IMR-90 (cell line): ENCODE data around the gene NADSYN1. TPM values are rescaled to one million over a fixed set of nuclear protein-coding genes. Genes with fewer than 3 reads are reported as not detected.

ENCODE experiments used
- ATAC-seq: fragments of 200-7000 bp; cut with Tn5 transposase; 2 replicates; pipeline ENCODE4 v1.9.1; 2020; ENCODE audit warnings: low read depth, mild to moderate bottlenecking, moderate library complexity
- BruUV-seq: library from RNA; stranded (reverse); fragments of 400-500 nt; replicated peaks from 2 replicates; lab custom pipeline; 2021; lab: Mats Ljungman, UMichigan
- CTCF ChIA-PET: fragments of 300-600 bp; formaldehyde crosslinking; extraction: SDS; loops from one replicate; lab custom pipeline; 2021; ENCODE audit warnings: antibody characterized with exemption; lab: Yijun Ruan, JAX
- POLR2A ChIA-PET: fragments of 300-600 bp; sonication (Branson Sonifier 250); formaldehyde crosslinking; loops from one replicate; lab custom pipeline; 2022; ENCODE audit warnings: antibody characterized with exemption; ENCODE audit not compliant: unreplicated experiment; lab: Charles Lee
- DNase-seq: peaks from one replicate; pipeline ENCODE4 v3.0.0; 2013
- H2AFZ ChIP-seq: replicated peaks from 2 replicates; pipeline ENCODE3; 2013; ENCODE audit warnings: low read length, mild to moderate bottlenecking; ENCODE audit not compliant: poor library complexity
- H2AK5ac ChIP-seq: 2 replicates; pipeline ENCODE4 v1.6.1; 2013; ENCODE audit warnings: low read depth, low read length, inconsistent platforms
- H2AK9ac ChIP-seq: replicated peaks from 2 replicates; pipeline ENCODE3; 2013; ENCODE audit warnings: mild to moderate bottlenecking, low read depth, low read length, moderate library complexity; ENCODE audit not compliant: poor library complexity
- H2BK120ac ChIP-seq: 2 replicates; pipeline ENCODE4 v1.6.1; 2013; ENCODE audit warnings: low read depth, low read length, inconsistent platforms
- H2BK15ac ChIP-seq: 3 replicates; pipeline ENCODE4 v1.6.1; 2013; ENCODE audit warnings: low read depth, low read length, inconsistent platforms
- H2BK20ac ChIP-seq: 2 replicates; pipeline ENCODE4 v1.6.1; 2013; ENCODE audit warnings: low read depth, mild to moderate bottlenecking, inconsistent platforms, low read length, moderate library complexity
- H2BK5ac ChIP-seq: 2 replicates; pipeline ENCODE4 v1.6.1; 2013; ENCODE audit warnings: mild to moderate bottlenecking, low read depth, low read length, inconsistent platforms; ENCODE audit not compliant: poor library complexity, severe bottlenecking
- H3K14ac ChIP-seq: replicated peaks from 2 replicates; pipeline ENCODE4 v1.6.1; 2013; ENCODE audit warnings: low read depth, low read length, inconsistent platforms
- H3K18ac ChIP-seq: 2 replicates; pipeline ENCODE4 v1.6.1; 2013; ENCODE audit warnings: low read depth, low read length, control low read depth
- H3K23ac ChIP-seq: 2 replicates; pipeline ENCODE4 v1.6.1; 2013; ENCODE audit warnings: low read depth, low read length, inconsistent platforms
- H3K27ac ChIP-seq: 2 replicates; pipeline ENCODE4 v1.5.1; 2013; ENCODE audit warnings: mild to moderate bottlenecking, control low read depth, low read length; ENCODE audit not compliant: insufficient read depth
- H3K27me3 ChIP-seq: 2 replicates; pipeline ENCODE4 v1.6.1; 2013; ENCODE audit warnings: low read length; ENCODE audit not compliant: control insufficient read depth, insufficient read depth
- H3K36me3 ChIP-seq: 2 replicates; pipeline ENCODE4 v1.6.1; 2013; ENCODE audit warnings: low read length, mixed read lengths; ENCODE audit not compliant: control insufficient read depth, insufficient read depth
- H3K4ac ChIP-seq: 2 replicates; pipeline ENCODE4 v1.6.1; 2013; ENCODE audit warnings: low read depth, low read length, inconsistent platforms
- H3K4me1 ChIP-seq: 2 replicates; pipeline ENCODE4 v1.6.1; 2013; ENCODE audit warnings: low read length, mixed read lengths; ENCODE audit not compliant: control insufficient read depth, insufficient read depth
- H3K4me2 ChIP-seq: 2 replicates; pipeline ENCODE4 v1.6.1; 2013; ENCODE audit warnings: low read depth, mild to moderate bottlenecking, control low read depth, low read length, moderate library complexity
- H3K4me3 ChIP-seq: 2 replicates; pipeline ENCODE4 v1.5.1; 2013; ENCODE audit warnings: low read depth, mild to moderate bottlenecking, control low read depth, low read length, moderate library complexity; ENCODE audit not compliant: insufficient read depth
- H3K56ac ChIP-seq: 2 replicates; pipeline ENCODE4 v1.6.1; 2013; ENCODE audit warnings: low read length, inconsistent platforms; ENCODE audit not compliant: insufficient read depth; ENCODE audit errors: extremely low read depth
- H3K79me1 ChIP-seq, 2 experiments: 2 replicates each; pipeline ENCODE4 v1.6.1; 2013; ENCODE audit warnings: low read length in 2 of 2, inconsistent platforms in 1 of 2, low read depth in 1 of 2
- H3K9ac ChIP-seq: 2 replicates; pipeline ENCODE4 v1.6.1; 2013; ENCODE audit warnings: low read depth, low read length, control low read depth
- H3K9me1 ChIP-seq: 2 replicates; pipeline ENCODE4 v1.6.1; 2013; ENCODE audit warnings: low read length, inconsistent platforms; ENCODE audit not compliant: insufficient read depth
- H3K9me3 ChIP-seq: 2 replicates; pipeline ENCODE4 v1.6.1; 2013; ENCODE audit warnings: low read length; ENCODE audit not compliant: control insufficient read depth, insufficient read depth
- H4K20me1 ChIP-seq: 2 replicates; pipeline ENCODE4 v1.6.1; 2013; ENCODE audit warnings: low read length, inconsistent platforms; ENCODE audit not compliant: insufficient read depth
- H4K5ac ChIP-seq: 2 replicates; pipeline ENCODE4 v1.6.1; 2013; ENCODE audit warnings: mild to moderate bottlenecking, low read depth, low read length, control low read depth
- H4K8ac ChIP-seq, 2 experiments: 2 replicates each; pipeline ENCODE4 v1.6.1; 2013; ENCODE audit warnings: low read depth in 2 of 2, low read length in 2 of 2, control low read depth in 1 of 2, inconsistent platforms in 1 of 2
- H4K91ac ChIP-seq: 2 replicates; pipeline ENCODE4 v1.6.1; 2013; ENCODE audit warnings: low read depth, low read length, inconsistent platforms; ENCODE audit not compliant: insufficient read depth
- MAZ ChIP-seq: IDR thresholded peaks from 2 replicates; pipeline ENCODE4 v1.6.1; 2012; ENCODE audit warnings: low read depth, mild to moderate bottlenecking, low read length, improper control_type of control experiment, moderate library complexity, borderline replicate concordance
- NFE2L2 ChIP-seq: fragments of 150-350 bp; IDR thresholded peaks from 2 replicates; pipeline ENCODE4 v1.6.1; 2016; ENCODE audit warnings: low read depth, mild to moderate bottlenecking, low read length
- RFX5 ChIP-seq: IDR thresholded peaks from 2 replicates; pipeline ENCODE4 v1.8.0; 2012; ENCODE audit warnings: low read depth, mild to moderate bottlenecking, low read length, moderate library complexity
- WGBS, 2 experiments: methylation state at CpG; one replicate each; pipeline versions ENCODE4 v1.1.5 to v1.1.7; 2013; ENCODE audit warnings: missing lambda C conversion rate in 2 of 2; ENCODE audit not compliant: insufficient read length in 1 of 2; ENCODE audit errors: extremely low coverage in 2 of 2; 5-methylcytosine and 5-hydroxymethylcytosine counted together
- dilution Hi-C: fragments of 300-500 bp; cut with HindIII; formaldehyde crosslinking; loops from one replicate; pipeline ENCODE4 v1.14.3; 2018; ENCODE audit warnings: low sequenced_read_pairs; ENCODE audit not compliant: unreplicated experiment
- in situ Hi-C: fragments of 300-500 bp; cut with MboI; formaldehyde crosslinking; loops from 3 replicates; pipeline ENCODE4 v1.14.3; 2019; ENCODE audit warnings: low sequenced_read_pairs, inconsistent platforms, mixed read lengths
- intact Hi-C: fragments of 100-400 bp; cut with micrococcal nuclease; formaldehyde crosslinking; loops from 2 replicates; pipeline ENCODE4 v1.10.0; 2022
- polyA plus RNA-seq, 3 experiments: library from polyadenylated mRNA; depleted of rRNA; stranded (reverse); fragments of >200 nt; gene quantifications; 2 replicates each; pipeline ENCODE4 v1.2.3, GENCODE V29; 2012; ENCODE audit warnings: low replicate concordance in 1 of 3
- total RNA-seq: library from RNA; depleted of rRNA; stranded (reverse); fragments of >200 nt; gene quantifications from 2 replicates; pipeline ENCODE4 v1.2.3, GENCODE V29; 2012
- TF ChIP-seq, protein P1 (sequence below): fragments of 150-350 bp; IDR thresholded peaks from 2 replicates; pipeline ENCODE4 v1.6.1; 2016; ENCODE audit warnings: low read depth, mild to moderate bottlenecking, low read length, moderate library complexity, borderline replicate concordance
- TF ChIP-seq, protein P2 (sequence below): conservative IDR thresholded peaks from 2 replicates; pipeline ENCODE4 v1.5.1; 2012; ENCODE audit warnings: mild to moderate bottlenecking, low read depth, low read length, improper control_type of control experiment

NADSYN1 gene
- total and polyA plus RNA-seq, 2 of the 4 experiments (the other 2 are of a cell fraction): 69.5 to 70.4 TPM

DNA sequence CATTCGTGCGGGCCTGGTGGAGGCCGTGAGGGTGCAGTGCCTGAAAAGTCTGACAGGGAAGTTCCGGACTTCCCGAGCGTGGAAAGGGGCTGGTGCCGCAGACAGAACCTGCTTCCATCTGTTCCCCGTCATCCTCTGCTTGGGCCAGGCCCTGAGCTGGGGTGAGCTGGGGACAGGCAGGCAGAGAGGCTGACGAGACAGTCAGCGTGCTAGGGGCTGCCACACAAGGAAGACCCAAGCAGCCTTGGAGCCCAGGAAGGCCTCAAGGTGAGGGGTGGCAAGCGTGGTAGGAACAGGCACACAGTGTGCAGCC, 25.5 kb downstream of the NADSYN1 start:
- Histone ChIP-seq H4K5ac (no peak overlapping the region), H3K4me2 (no peak overlapping the region), H3K9me3 (no peaks in the 10 kb centered on the region), H2BK5ac (no peak overlapping the region), H2BK120ac (no peak overlapping the region), H3K9ac (no peak overlapping the region), H3K4ac (no peak overlapping the region), H2AFZ (no peak overlapping the region), H3K27me3 (no peaks in the 10 kb centered on the region), H3K14ac (no peak overlapping the region), H3K79me1 (no peaks in the 10 kb centered on the region), H3K4me1 (no peaks in the 10 kb centered on the region), H3K4me3 (no peak overlapping the region), H4K91ac (no peak overlapping the region), H3K9me1 (peaks cover 10% of the 10 kb centered on the region; the same call in 1 of the 2 replicates), H2AK9ac (no peak overlapping the region), H2BK15ac (no peak overlapping the region), H3K18ac (no peak overlapping the region), H4K8ac (no peak overlapping the region), H3K36me3 (peaks cover 81% of the 10 kb centered on the region), H3K23ac (no peak overlapping the region), H3K27ac (no peak overlapping the region), H2BK20ac (no peak overlapping the region), H4K20me1 (no peaks in the 10 kb centered on the region), H3K56ac (no peak overlapping the region), H2AK5ac (no peak overlapping the region)
- intact Hi-C loops: no loop called here
- in situ Hi-C loops: no loop called here
- ATAC-seq: no peak
- ChIA-PET POLR2A (no interaction called here), CTCF (no interaction called here)
- TF ChIP-seq, protein P1, sequence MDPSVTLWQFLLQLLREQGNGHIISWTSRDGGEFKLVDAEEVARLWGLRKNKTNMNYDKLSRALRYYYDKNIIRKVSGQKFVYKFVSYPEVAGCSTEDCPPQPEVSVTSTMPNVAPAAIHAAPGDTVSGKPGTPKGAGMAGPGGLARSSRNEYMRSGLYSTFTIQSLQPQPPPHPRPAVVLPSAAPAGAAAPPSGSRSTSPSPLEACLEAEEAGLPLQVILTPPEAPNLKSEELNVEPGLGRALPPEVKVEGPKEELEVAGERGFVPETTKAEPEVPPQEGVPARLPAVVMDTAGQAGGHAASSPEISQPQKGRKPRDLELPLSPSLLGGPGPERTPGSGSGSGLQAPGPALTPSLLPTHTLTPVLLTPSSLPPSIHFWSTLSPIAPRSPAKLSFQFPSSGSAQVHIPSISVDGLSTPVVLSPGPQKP: no peak
- TF ChIP-seq, protein P2, sequence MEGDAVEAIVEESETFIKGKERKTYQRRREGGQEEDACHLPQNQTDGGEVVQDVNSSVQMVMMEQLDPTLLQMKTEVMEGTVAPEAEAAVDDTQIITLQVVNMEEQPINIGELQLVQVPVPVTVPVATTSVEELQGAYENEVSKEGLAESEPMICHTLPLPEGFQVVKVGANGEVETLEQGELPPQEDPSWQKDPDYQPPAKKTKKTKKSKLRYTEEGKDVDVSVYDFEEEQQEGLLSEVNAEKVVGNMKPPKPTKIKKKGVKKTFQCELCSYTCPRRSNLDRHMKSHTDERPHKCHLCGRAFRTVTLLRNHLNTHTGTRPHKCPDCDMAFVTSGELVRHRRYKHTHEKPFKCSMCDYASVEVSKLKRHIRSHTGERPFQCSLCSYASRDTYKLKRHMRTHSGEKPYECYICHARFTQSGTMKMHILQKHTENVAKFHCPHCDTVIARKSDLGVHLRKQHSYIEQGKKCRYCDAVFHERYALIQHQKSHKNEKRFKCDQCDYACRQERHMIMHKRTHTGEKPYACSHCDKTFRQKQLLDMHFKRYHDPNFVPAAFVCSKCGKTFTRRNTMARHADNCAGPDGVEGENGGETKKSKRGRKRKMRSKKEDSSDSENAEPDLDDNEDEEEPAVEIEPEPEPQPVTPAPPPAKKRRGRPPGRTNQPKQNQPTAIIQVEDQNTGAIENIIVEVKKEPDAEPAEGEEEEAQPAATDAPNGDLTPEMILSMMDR: no peak
- no peak for TF ChIP-seq RFX5
- TF ChIP-seq NFE2L2: no peak
- no peak for TF ChIP-seq MAZ
- dilution Hi-C loops: no loop called here
- BruUV-seq: no TSS peak
- DNase-seq: no peak
- 95% methylated on average over 7 of the region's 11 CpGs; no CpG with 5 or more reads in 1 of the 2 experiments for WGBS, 2 experiments
